ENCODE measurements around the gene NADK. TPM values are rescaled to one million over a fixed set of nuclear protein-coding genes. Genes with fewer than 3 reads are reported as not detected.

NADK gene
- total RNA-seq, 1 donor from 2014 or later = 90.1 TPM

Other genes starting within 250 kb of the NADK start
- gene TMEM240, start 237.8 kb downstream of the NADK start, total RNA-seq = 3.9 TPM
- 105 TPM for gene SSU72, start 203.6 kb downstream of the NADK start, total RNA-seq
- gene FNDC10, start 178.3 kb downstream of the NADK start, total RNA-seq = 6.1 TPM
- gene MIB2, start 163.0 kb downstream of the NADK start, total RNA-seq = 66.8 TPM
- 42.7 TPM for gene MMP23B, start 146.3 kb downstream of the NADK start, total RNA-seq
- 16.5 TPM for gene CDK11B, start 119.5 kb downstream of the NADK start, total RNA-seq
- gene SLC35E2B, start 85.7 kb downstream of the NADK start, total RNA-seq = 38.3 TPM
- 35.6 TPM for gene CDK11A, start 54.1 kb downstream of the NADK start, total RNA-seq
- gene GNB1, start 112.6 kb upstream of the NADK start, total RNA-seq = 159 TPM
- gene CALML6, start 136.8 kb upstream of the NADK start, total RNA-seq = 0.49 TPM
- 5.9 TPM for gene TMEM52, start 140.8 kb upstream of the NADK start, total RNA-seq
- not detected for gene CFAP74, start 225.3 kb upstream of the NADK start, total RNA-seq
- not detected for gene GABRD, start 240.9 kb upstream of the NADK start, total RNA-seq

Measured in vagina (tissue), 1 donor.